Measurements from ENCODE around the gene WDR75.
A peak's percentile ranks its signal among the peaks of the same experiment; 100 is the strongest.
"Not testable (repeated sequence)": the region's sequence is repeated elsewhere in the genome, so short reads cannot be mapped to it uniquely, and the experiment has no call there.

The WDR75 gene

GRCh38 chr2:189440644-189440946, 679 bp upstream of the WDR75 start:
- DNase-seq: peak in 1 of 56 donors; percentile 60

- DNase-seq: peak in 2 of 56 donors; percentile 35 to 52
Observed at GRCh38 chr2:189441709-189442074, 418 bp downstream of the WDR75 start.

DNA sequence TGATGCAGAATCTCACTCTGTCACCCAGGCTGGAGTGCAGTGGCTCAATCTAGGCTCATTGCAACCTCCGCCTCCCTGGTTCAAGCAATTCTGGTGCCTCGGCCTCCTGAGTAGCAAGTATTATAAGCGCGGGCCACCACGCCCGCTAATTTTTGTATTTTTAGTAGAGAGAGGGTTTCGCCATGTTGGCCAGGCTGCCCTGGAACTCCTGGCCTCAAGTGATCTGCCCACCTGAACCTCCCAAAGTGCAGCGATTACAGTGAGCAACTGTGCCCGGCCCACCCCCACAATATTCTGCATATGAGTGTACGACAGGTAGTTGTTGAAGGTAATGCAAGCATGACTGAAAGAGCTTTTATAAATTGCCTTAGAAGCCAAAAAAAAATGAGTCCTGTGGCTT, 1.2 kb downstream of the WDR75 start:
- DNase-seq: no peak

DNA sequence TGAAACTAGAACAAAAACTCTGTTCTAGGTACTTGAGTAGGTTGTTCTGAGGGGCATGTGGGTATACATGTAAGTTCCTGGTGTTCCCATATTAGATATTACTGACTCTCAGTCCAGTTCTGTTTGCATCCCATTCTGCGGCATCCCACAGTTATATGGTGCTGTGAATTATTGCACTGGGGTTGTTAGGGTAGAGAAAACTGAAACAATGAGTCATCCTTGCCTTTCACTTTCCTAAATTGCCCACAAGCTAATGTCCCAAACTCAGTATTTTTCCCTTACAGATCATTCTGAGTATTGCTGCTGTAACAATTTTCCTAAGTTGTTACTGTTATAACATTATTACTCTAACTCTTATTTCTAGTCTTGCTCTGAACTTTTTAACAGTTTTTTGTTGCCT, 3.0 kb downstream of the WDR75 start:
- DNase-seq: no peak

- DNase-seq: no peak
Observed at GRCh38 chr2:189446780-189447179, 5.5 kb downstream of the WDR75 start.

GRCh38 chr2:189454009-189454408, 12.7 kb downstream of the WDR75 start:
- DNase-seq: no peak

GRCh38 chr2:189465076-189465475, 23.8 kb downstream of the WDR75 start:
- no peak for DNase-seq

- DNase-seq: no peak
Observed at GRCh38 chr2:189465478-189465877, 24.2 kb downstream of the WDR75 start.

DNA sequence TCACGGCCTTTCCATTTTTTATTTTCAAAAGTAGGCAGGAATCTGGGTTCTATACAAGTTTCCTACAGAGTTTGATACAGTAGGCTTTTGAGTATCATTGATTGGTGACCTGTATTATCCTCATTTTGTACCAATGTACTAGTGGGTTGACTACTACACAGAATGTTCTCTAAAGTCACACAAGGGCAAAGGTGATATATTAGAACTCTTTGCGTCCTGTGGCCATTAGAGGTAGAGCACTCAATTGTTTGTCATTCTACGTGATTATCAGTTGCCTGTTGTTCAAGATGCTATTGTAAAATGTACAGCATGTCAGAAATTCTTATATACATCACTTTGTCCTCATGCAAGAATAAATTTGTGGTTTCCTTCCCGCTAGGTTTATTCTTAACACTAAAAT, 24.8 kb downstream of the WDR75 start:
- no peak for DNase-seq

DNA sequence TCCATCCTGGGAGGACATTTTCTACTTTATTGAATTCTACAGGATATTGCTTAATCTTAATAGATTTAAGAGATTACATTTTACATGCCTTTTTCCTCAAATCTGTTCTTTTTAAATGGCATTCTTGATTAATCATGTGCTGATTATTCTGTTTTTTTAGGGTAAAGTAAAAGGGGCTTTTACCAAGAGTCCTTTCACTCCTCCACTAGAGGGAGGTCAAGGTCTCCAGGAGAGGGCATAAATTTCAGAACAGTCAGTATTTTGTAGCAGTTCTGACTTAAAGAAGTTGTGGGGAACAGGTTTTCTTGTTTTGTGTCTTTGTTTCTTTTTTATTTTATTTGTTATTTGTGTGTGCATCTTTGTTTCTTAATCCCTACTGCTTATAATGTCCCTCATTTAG, 25.4 kb downstream of the WDR75 start:
- no peak for DNase-seq

DNA sequence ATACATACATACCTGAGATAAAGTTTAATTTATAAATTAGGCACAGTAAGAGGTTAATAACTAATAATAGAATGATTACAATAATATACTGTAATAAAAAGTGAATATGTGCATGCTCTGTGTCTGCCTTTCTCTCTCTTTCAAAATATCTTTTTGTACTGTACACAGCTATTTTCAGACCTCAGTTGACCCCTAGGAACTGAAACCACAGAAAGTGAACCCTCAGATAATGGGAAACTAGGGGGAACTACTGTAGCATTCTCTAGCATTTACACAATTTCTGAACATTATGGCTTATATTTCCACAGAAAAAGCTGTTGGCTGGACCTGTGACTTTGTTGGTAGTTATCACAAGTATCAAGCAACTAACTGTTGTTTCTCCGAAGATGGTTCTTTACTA, 25.9 kb downstream of the WDR75 start:
- DNase-seq: no peak

GRCh38 chr2:189467593-189467992, 26.3 kb downstream of the WDR75 start:
- no peak for DNase-seq

- DNase-seq: no peak
Observed at GRCh38 chr2:189474526-189474925, 33.3 kb downstream of the WDR75 start.

GRCh38 chr2:189477756-189478155, 36.5 kb downstream of the WDR75 start:
- DNase-seq: no peak

DNA sequence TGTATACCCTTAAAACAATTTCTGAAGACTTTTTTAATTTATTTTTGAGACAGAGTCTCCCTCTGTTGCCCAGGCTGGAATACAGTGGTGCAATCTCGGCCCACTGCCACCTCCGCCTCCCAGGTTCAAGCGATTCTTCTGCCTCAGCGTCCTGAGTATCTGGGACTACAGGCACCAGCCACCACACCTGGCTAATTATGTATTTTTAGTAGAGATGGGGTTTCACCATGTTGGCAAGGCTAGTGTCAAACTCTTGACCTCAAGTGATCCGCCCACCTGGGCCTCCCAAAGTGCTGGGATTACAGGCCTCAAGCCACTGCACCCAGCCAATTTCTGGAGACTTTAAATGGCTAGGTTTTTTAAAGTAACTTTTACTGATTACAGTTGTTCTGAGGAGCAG, 37.0 kb downstream of the WDR75 start:
- not testable (repeated sequence) for DNase-seq

DNA sequence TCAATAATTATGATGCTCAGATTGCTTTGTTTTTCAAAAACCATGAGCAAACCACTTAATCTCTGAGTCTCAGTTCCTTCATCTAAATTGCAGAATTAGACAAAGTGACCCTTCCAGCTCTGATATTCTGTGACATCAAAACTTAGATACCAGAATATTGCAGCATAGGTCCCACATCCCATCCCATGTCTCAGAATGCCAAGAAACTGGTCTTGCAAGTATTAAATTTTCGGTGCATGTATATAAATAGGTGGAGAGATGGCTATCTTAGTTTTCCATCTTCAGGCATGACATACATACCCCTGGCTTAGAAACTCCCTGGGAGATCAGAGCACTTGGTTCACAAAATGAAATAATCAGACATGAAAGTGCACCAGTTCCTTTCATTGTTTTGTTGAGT, 39.8 kb downstream of the WDR75 start:
- no peak for DNase-seq

- no peak for DNase-seq
Observed at GRCh38 chr2:189483571-189483970, 42.3 kb downstream of the WDR75 start.

DNA sequence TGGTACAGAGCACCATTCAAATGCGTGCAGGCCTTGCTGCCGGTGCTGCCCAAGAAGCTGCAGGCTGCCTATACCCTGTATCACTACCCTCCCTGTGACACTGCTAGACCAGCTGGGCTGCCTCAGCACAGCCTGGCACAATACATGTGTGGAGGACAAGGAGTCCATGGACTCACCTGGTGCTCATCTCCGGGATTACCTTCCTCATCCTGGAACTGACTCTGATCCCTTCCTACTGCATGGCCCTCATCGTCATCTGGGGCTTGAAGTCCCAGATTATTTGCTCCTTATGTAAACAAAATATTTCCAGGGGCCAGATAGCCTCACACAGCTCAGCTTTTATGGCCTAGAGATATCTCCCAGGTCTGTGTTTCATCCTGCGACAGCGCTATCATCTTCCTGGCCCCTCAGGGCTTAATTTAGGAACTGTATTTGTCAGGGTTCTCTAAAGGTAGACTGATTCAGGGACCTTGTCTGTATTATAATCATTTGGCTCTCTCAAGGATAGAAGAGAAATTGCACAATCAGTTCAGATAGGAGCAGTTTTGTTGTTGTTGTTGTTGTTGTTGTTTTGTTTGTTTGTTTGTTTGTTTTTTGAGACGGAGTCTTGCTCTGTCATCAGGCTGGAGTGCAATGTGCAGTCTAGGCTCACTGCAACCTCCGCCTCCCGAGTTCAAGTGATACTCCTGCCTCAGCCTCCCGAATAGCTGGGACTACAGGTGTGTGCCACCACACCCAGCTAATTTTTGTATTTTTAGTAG, 42.9 kb downstream of the WDR75 start:
- no peak for DNase-seq

DNA sequence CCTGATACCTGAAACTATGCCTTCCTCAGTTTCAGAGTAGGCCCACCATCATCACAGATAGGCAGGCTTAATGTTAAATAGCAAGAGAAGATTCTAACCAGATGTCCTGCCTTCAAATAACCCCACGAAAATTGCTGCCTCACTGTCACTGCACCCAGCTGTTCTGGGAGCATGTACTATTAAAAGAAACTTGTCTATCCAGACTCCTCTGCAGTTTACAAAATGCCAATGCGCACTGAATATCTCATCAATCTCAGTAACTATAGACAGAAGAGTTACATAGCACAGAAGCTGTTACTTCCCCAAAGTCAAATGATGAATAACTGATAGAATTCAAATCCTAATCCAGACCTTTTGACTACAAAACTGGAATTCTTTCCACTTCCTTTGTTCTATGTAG, 43.9 kb downstream of the WDR75 start:
- no peak for DNase-seq

DNA sequence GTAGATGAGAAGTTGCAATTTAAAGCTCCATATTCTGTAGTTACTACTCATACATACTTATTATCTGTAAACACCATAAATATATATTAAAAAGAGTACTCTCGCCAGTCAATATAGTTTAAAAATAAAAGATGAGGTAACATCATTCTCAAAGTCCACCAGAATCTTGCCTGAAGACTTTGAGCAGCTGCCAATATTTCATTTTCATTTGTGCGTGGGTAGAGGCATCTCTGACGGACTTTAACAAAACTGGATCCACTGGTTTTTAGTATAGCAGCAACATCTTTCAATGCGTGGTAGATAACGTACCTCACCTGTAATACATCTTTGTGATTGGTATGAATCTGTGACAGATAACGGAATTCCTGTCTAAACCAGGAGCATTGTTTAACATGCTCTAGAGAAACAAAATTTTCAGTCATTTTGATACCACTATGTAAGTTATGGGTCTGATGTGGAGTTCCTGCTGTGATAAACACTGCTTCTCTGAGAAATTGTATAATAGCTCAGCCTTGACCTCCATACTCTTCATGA, 45.0 kb downstream of the WDR75 start:
- DNase-seq: no peak

DNA sequence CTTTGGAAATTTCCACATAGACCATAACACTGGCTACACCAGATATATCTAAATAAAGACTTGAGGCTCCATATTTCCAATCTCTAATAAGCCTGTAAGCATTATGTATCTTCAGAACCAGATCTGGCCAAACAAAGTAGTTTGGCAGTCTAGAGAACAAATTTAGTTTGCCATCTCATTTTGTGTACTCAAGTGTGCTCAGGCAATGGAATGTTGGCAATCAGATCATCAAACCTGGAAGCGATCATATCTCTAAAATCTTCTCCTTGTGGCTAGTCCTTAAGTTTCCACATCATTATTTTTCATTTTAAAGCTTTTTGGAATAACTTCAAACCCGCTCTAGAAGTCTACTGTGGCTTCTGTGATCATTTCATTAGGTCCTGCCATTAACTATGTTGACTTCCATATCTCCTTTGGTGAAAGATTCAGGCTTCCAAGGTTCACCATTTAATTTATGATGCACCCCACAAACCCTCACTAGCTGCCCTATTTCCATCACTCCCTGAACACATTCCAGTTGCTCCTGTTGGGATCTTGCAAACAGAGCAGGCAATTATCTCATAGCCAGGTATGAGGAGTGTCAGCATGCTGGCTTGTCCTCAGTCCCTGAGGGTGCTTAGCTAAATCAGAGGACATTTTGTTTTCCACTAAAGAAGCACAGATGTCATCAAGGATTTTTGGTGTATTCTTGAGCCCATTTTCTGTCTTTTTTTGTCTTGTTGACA, 46.2 kb downstream of the WDR75 start:
- no peak for DNase-seq

- DNase-seq: no peak
Observed at GRCh38 chr2:189488008-189488310, 46.7 kb downstream of the WDR75 start.

- DNase-seq: no peak
Observed at GRCh38 chr2:189492451-189492850, 51.2 kb downstream of the WDR75 start.

Data from nucleus accumbens (tissue), 56 donors.